HT1080 (cell line): ENCODE results near the gene NRAP. TPM values are rescaled to one million over a fixed set of nuclear protein-coding genes. Genes with fewer than 3 reads are reported as not detected.

ENCODE experiments used
- DNase-seq: peaks from one replicate; pipeline ENCODE4 v3.0.0-alpha.2; 2015; ENCODE audit warnings: low read depth
- total RNA-seq: library from RNA; depleted of rRNA; stranded (reverse); fragments of >200 nt; shearing (Covaris generic); gene quantifications from 2 replicates; pipeline ENCODE4 v1.2.3, GENCODE V29; 2014

NRAP gene
- total RNA-seq, 1 experiment from 2014 or later = not detected

DNA sequence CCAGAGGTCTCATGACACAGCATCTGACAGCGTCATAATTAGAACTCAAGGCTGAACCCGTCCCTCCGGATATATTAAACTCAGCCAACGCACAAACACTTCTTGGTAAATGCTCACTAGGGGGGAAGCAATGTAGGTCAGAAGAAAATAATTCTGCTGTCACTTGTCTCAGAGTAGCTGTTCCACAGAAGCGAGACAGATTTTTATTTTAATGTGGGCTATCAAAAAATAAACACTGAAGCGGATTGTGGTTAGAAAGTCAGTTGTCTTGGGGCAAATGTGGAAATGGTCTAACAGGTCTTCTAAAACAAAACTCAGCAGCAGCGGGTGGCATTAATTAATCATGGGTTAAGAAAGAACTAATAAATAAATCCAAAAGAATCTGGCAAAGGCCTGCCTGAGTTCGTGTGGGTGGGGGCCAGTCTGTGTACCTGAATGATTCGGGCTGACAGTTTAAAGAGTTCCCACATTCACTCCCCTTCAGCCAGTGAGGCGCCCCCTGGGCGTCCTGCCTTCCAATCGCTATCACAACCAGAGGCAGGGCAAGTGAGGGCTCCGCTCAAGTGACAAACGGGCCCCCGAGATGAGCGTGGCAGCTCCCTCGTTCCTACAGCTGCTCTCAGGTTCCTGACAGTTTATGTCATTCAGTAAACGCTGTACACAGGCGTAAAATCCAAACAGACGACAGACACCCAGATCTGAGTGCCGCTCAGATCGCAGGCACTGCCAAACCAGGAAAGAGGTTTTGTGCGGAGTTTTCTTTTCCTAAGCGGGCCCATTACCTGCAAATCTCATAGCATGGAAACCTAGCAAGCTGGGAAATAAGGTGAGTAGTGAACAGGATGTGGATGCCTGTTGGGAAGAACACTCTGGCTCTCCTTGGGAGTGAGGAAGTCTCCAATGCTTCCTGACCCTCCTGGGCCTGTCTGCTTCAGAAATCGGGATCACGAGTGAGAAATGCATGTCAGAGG, 52.9 kb downstream of the NRAP start:
- no peak for DNase-seq

GRCh38 chr10:113609704-113610108, 54.1 kb downstream of the NRAP start:
- peak; percentile 62 for DNase-seq

DNA sequence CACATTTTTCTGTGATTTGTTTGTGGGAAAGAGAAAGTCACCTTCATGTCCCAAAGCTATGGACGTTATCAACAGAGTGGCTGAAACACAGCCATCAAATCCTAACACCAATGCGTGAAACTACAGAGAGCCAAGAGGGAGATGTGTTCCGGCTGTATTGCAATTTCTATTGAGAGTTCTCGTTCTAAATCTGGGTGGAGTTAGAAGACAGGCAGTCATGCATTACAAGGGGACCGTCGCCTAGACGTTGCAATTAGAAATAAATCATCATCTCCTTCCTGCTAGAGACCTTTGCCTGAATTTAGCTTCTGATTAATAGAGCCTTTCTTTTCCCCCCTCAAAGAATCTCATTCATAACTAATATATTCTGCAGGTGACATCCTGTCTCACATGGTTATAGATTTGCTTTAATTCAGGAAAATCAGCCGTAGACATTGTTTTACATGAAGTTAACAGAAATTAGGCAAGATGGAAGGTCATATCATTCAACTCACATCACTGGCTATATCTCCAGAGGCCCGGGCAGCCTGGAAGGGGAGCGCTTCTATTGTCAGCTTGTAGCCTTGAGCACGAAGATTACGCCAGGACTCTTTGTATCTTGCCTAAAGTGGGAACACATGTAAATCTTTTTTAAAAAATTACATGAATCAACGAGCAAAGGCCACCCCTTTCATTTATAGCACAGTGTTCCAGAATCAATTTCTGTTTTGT, 58.4 kb downstream of the NRAP start:
- no peak for DNase-seq

DNA sequence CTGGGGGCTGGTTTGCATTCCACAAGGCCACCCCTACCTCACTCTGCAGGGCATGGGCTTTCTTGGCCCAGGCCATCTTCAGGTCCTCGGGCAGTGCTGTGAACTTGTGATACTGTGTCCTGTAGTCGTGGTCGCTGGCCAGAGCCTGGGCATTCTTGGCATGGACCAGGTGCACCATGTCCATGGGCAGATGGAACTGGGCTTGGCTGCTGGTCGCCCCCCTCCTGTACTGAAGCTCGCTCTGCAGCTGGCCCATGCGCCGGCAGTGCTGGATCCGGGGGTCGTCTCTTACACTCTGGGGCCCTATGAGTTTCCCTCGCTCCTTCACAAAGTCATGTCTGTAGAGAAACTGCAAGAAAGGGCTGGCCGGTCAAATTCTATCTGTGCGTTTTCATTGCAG, 59.3 kb downstream of the NRAP start:
- DNase-seq = no peak

- no peak for DNase-seq
These were observed 60.6 kb downstream of the NRAP start for GRCh38 chr10:113603057-113603777.

- no peak for DNase-seq
These were observed 63.3 kb downstream of the NRAP start for GRCh38 chr10:113600569-113600968.

DNA sequence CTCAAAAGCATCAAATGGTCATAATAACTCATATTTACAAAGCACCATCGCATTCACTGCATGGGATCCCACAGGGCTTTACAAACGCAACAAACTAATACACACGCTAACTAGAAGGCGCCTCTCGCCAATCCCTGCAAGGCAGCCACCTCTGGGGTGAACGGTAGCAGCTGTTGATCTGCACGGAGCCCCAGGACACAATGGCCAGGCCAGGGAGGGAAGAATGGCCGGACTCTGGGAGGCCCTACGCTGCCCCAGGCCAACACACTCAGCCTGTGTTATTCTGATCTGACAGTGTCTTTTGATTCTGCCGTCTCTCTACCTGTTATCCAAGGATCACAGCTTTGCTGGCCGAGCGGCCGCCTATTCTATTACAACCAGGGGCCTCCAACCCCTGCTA, 69.2 kb downstream of the NRAP start:
- DNase-seq = no peak

DNA sequence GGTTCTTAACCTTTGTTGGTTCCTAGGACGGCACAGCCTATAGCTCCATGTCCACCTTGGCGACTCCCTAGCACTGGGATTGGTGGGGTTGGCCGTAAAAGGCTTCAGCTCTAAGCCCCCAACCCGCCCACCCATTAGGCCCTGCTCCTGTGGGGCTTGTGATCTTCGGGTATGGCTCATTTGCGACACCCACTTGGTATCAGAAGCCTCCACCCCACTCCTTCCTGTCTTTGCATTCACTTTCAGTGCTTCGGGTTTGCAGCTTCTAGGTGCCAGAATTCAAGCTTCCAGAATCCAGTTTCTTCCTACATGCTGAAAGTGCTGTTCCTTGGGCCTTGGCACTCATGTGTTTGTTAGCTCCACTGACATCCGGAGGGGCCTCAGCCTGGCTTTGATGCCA, 71.5 kb downstream of the NRAP start:
- DNase-seq = no peak

DNA sequence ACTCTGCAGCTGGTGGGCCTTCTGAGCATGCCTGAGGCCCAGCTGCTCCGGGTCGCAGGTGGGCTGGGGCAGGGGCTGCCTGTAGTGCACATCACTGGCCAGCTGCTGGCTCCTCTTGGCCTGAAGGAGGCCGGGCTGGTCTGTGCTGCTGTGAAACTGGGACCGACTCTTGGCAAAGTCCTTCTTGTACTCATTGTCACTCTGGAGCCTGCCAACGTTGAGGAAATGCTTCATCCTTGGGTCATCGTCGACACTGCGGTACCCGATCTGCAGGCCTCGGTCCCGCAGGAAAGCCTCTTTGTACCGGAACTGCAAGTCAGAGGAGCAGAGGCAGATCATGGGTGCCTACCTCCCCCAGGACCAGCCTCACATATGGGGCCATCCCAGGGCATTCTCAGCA, 73.3 kb downstream of the NRAP start:
- no peak for DNase-seq

DNA sequence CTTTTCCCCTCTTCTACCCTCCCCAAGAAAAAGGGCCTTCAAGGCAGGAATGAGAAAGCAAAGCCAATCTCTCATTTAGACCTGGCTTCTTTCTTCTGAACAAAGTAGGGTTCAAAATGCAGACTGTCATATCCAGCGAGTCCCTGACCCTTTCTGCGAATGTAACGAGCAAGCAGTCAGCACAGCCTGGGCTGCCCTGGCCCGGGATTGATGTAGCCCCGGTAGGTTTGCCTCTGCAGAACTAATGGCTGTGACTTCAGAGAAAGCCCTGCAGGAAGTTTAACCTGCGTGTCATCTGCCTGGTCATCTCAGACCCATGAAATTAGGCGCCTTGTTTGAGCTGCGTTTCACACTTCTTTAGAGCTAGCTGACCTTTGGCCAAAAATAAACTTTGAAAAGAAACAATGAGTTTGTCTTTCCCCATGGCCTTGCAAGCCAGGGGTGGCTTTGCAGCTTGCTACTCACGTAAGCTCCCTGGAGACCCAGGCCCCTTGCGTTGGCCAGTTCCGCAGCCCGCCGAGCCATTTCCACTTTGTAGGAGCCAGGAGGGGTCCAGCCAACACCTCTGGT, 74.6 kb downstream of the NRAP start:
- DNase-seq = no peak

DNA sequence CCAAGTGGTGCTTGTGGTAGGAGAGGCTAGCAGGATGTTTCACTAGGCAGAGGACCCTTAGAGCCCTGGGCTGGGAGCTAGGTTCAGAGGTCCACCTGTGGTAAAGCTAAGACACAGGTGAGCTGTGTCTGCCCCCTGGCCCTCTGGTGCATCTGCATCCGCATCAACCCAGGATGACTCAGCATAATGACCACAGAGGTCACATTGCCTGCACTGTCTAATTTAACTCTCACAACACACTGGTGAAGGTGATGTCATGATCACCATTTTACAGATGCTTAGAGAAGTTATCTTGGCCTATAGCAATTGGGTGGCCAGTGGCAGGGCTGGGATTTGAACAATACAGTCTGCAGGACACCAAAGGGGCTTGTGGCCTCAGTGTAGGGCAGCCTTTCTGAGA, 77.9 kb downstream of the NRAP start:
- DNase-seq = no peak

GRCh38 chr10:113583571-113583970, 80.3 kb downstream of the NRAP start:
- DNase-seq = no peak

- DNase-seq = no peak
These were observed 82.7 kb downstream of the NRAP start for GRCh38 chr10:113581092-113581491.

DNA sequence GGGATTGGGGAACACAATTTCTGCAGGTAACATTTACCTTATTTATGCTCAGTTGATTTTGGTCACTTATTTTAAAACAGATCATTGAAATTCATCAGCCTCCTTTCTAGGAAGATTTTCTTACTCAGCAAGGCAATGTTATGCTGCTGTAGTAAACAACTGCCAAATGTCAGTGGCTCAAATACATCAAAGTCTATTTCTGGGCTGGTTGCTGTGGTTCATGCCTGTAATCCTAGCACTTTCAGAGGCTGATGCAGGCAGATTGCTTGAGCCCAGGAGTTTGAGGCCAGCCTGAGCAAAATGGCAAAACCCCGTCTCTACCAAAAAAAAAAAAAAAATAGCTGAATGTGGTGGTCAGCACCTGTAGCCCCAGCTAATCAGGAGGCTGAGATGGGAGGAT, 85.1 kb downstream of the NRAP start:
- DNase-seq = no peak

DNA sequence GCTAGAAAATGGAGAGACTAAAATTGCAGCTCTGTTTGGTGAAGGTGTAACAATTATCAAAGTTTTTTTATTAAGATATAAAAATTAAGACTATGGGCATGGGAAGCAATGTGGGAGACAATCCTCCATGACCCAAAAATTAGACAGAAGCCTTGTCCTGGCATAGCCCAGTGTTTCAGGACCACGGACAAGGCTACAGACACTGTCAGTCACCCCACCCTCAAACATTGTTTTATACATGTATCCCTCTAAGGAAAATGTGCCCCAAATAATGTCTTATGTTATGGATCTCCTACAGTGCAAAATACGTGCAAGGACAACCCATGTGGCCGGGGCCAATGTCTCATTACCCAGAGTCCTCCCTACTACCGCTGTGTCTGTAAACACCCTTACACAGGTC, 87.0 kb downstream of the NRAP start:
- no peak for DNase-seq

DNA sequence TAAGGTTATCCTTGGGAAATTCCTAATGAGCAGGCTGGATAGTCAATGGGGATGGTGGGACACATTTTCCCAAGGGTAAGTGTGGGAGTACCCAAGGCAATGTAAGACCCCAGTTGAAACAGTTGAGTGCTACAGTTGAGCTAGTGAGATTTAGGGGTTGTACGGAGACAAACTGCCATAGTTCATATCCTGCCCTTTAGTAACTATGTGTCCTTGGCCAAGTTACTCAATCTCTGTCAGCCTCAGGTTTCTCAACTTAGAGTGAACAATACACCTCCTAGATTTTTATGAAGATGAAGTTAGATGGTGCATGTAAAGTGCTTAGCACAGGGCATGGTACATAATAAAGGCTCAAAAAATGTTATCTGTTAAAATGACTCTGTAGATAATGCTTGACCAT, 90.5 kb downstream of the NRAP start:
- no peak for DNase-seq

DNA sequence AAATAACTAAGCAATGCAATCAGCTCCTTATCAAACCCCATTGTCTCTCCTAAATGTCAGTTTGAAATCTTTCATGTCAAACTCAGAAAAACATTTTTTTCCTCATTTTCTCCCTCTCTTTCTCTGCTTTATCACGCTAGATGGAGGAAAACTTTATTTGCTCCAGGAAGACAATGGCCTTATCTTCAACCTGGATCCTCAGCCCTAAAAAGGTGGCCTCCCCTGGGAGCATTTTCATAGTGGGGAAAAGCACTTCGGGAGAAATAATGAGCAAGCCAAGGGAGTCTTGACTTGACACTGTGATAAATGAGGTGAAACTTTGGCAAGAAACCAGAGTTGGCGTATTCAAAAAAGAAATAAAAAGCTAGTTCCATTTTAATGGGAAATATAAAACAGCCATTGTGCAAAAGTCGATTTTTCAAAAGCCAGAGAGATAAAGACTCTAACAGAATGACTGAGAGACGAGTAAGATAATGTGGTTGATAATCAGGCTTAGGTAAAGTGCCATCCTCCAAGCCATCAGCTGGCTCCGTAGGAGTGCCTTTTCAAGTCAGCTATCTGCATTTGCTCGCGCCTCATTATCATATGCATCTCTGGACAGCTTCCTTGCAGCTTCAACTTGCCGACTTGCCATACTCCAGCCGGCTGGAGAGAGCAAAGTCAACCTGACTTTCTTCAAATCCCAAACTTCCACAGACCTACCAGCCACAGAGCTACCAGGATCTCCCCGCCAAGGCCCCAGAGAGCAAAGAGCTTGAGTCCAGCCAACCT, 91.1 kb downstream of the NRAP start:
- DNase-seq = no peak

DNA sequence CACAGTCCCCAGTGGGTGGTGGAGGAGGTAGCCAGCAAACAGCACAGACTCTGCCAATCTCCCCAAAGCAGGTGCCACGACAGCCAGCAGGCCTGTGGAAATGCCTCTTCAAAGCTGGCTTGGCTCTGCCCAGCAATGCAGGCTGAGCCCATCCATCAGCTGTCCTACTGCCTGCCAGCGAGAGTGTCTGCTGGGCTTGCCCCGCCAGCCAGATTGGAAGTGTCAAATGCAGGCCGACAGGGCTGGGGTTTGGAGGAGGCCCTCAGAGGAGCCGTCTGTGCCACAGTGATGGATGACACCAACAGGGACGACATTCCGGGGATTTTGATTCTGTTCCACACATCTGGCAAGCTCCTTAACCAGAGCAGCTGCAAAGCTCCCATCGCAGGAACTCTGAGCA, 94.3 kb downstream of the NRAP start:
- no peak for DNase-seq

- no peak for DNase-seq
These were observed 97.0 kb downstream of the NRAP start for GRCh38 chr10:113566888-113567287.

- no peak for DNase-seq
These were observed 98.5 kb downstream of the NRAP start for GRCh38 chr10:113565364-113565763.
